Kidney (tissue), 14 donors: Measurements from ENCODE around the gene CSKMT. TPM values are rescaled to one million over a fixed set of nuclear protein-coding genes. Genes with fewer than 3 reads are reported as not detected.
"Not testable (repeated sequence)": the region's sequence is repeated elsewhere in the genome, so short reads cannot be mapped to it uniquely, and the experiment has no call there.

Experiments used
- DNase-seq, 5 donors: peaks; one replicate each; pipeline ENCODE4 v3.0.0-alpha.2; 2013 to 2020
- FAIRE-seq: peaks from 2 replicates; lab custom pipeline; 2012; peaks lifted over from hg19 to GRCh38; lab: Jason Lieb, UNC
- H3K27ac ChIP-seq, 2 donors: one replicate each; pipeline ENCODE4 v1.7.0; 2013; ENCODE audit warnings: low read depth in 2 of 2, low read length in 2 of 2, inconsistent platforms in 1 of 2
- H3K27me3 ChIP-seq: one replicate; pipeline ENCODE4 v1.7.1; 2013; ENCODE audit warnings: low read length, inconsistent platforms; ENCODE audit not compliant: control insufficient read depth, insufficient read depth
- H3K36me3 ChIP-seq, 3 donors: one replicate each; pipeline versions ENCODE4 v1.7.0 to v1.7.1; 2013; ENCODE audit warnings: low read length in 3 of 3, control low read depth in 1 of 3, inconsistent platforms in 1 of 3; ENCODE audit not compliant: insufficient read depth in 3 of 3, control insufficient read depth in 2 of 3
- H3K4me1 ChIP-seq, 3 donors: one replicate each; pipeline versions ENCODE4 v1.7.0 to v1.7.1; 2013; ENCODE audit warnings: low read length in 3 of 3, inconsistent platforms in 1 of 3, low read depth in 1 of 3; ENCODE audit not compliant: control insufficient read depth in 2 of 3, insufficient read depth in 2 of 3
- H3K4me3 ChIP-seq, 3 donors: one replicate each; pipeline versions ENCODE4 v1.7.0 to v1.8.1; 2013; ENCODE audit warnings: low read length in 3 of 3, control low read depth in 1 of 3, inconsistent platforms in 1 of 3
- H3K9ac ChIP-seq, 3 donors: one replicate each; pipeline versions ENCODE4 v1.7.0 to v1.7.1; 2013; ENCODE audit warnings: low read length in 3 of 3, control low read depth in 1 of 3, inconsistent platforms in 1 of 3
- H3K9me3 ChIP-seq, 3 donors: one replicate each; pipeline versions ENCODE4 v1.7.0 to v1.7.1; 2013; ENCODE audit warnings: low read length in 3 of 3, control low read depth in 1 of 3, inconsistent platforms in 1 of 3; ENCODE audit not compliant: control insufficient read depth in 2 of 3, insufficient read depth in 1 of 3
- intact Hi-C: fragments of 100-400 bp; cut with DNase I; formaldehyde crosslinking; loops from one replicate; pipeline ENCODE4 v1.11.1; 2022
- polyA plus RNA-seq: library from polyadenylated mRNA; stranded (reverse); fragments of 350-450 nt; fragmentation: Illumina TruSeq; extraction: RNeasy Lipid Tissue Mini Kit (QIAGEN cat#74804); gene quantifications from one replicate; pipeline ENCODE4 v1.2.3, GENCODE V29; 2014; ENCODE audit warnings: low read depth, low replicate concordance; ENCODE audit not compliant: insufficient read depth
- total RNA-seq: library from RNA; stranded (reverse); fragmentation: NEBNext Ultra II Directional; extraction: Animal tissue kit (Norgen Biotek cat#: 25700); gene quantifications from one replicate; pipeline ENCODE4 v1.2.1, GENCODE V29; 2021
- TF ChIP-seq, protein P1 (sequence below): IDR thresholded peaks from 3 replicates; pipeline ENCODE4 v1.5.1; 2012; ENCODE audit warnings: mild to moderate bottlenecking, moderate library complexity, borderline replicate concordance; ENCODE audit not compliant: insufficient read depth; ENCODE audit errors: extremely low read depth
- donor health status: control.
- donor health status: control.
- donor health status: control.
- donor health status: control.
- donor health status: control.
- donor health status: DM: yes; HTN: yes; CAD: no.
- donor health status: Normal renal cell carcinoma (clear cell type).

Gene CSKMT
- total and polyA plus RNA-seq, 2 donors from 2014 or later = 8.2 to 12.1 TPM

DNA sequence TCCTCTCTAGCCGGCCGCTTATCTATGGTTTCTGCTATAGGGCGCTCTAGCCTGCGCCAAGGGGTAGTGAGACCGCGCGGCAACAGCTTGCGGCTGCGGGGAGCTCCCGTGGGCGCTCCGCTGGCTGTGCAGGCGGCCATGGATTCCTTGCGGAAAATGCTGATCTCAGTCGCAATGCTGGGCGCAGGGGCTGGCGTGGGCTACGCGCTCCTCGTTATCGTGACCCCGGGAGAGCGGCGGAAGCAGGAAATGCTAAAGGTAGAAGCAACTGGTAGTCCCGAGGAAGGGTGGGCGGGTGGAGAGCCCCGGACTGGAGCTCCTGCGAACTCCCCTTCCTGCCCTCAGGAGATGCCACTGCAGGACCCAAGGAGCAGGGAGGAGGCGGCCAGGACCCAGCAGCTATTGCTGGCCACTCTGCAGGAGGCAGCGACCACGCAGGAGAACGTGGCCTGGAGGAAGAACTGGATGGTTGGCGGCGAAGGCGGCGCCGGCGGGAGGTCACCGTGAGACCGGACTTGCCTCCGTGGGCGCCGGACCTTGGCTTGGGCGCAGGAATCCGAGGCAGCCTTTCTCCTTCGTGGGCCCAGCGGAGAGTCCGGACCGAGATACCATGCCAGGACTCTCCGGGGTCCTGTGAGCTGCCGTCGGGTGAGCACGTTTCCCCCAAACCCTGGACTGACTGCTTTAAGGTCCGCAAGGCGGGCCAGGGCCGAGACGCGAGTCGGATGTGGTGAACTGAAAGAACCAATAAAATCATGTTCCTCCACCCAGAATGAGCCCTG is 6.7 kb downstream of the CSKMT start, which contains the start of the genes LBHD1 and UQCC3:
TSS of gene LBHD1 (minus strand) at position 660 of the 782 bp plus-strand sequence. CDS start 2,236 bp downstream, outside the sequence.
TSS of gene UQCC3 (plus strand) at position 66 of the 782 bp plus-strand sequence. CDS start at position 139, 73 bp downstream.
- no peak for FAIRE-seq
- intact Hi-C loops = no loop called here
- no peaks in the 10 kb centered on the region for H3K9me3 ChIP-seq

DNA sequence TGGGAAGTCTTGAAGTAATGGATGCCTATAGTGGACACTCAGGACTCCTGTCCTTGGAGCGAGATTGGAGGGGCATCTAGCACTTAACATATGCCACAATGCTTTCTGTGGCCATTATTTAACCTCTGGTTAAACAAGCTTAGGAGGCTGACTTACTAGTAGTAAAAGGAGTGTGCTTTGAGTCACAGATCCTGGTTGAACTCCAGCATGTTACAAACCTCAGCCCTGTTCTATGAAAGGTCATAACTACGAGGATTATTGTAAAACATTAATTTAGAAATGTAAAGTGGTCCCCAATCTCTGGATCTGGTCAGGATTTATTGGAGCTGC is 8.0 kb downstream of the CSKMT start:
- no peak overlapping the region for H3K27ac ChIP-seq
- intact Hi-C loops = no loop called here
- H3K27me3 ChIP-seq = no peaks in the 10 kb centered on the region
- peaks cover 0 to 5% (median 2%) of the 10 kb centered on the region in 3 donors for H3K36me3 ChIP-seq
- DNase-seq = no peak
- H3K4me1 ChIP-seq = peaks cover 0 to 14% (median 5%) of the 10 kb centered on the region in 3 donors
- no peaks in the 10 kb centered on the region for H3K9me3 ChIP-seq
- peak overlapping the region in 1 of 3 donors; percentile 10 for H3K9ac ChIP-seq
- H3K4me3 ChIP-seq = peak overlapping the region in 1 of 3 donors; percentile 98
- no peak for FAIRE-seq
- TF ChIP-seq, protein P1, sequence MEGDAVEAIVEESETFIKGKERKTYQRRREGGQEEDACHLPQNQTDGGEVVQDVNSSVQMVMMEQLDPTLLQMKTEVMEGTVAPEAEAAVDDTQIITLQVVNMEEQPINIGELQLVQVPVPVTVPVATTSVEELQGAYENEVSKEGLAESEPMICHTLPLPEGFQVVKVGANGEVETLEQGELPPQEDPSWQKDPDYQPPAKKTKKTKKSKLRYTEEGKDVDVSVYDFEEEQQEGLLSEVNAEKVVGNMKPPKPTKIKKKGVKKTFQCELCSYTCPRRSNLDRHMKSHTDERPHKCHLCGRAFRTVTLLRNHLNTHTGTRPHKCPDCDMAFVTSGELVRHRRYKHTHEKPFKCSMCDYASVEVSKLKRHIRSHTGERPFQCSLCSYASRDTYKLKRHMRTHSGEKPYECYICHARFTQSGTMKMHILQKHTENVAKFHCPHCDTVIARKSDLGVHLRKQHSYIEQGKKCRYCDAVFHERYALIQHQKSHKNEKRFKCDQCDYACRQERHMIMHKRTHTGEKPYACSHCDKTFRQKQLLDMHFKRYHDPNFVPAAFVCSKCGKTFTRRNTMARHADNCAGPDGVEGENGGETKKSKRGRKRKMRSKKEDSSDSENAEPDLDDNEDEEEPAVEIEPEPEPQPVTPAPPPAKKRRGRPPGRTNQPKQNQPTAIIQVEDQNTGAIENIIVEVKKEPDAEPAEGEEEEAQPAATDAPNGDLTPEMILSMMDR = no peak

More for the DNA sequence above, 6.7 kb downstream of the CSKMT start, which contains the start of the genes LBHD1 and UQCC3:
- TF ChIP-seq, protein P1 = no peak
- H3K27me3 ChIP-seq = no peaks in the 10 kb centered on the region
- DNase-seq = peak; percentile 85 to 94 (median 91)
- peak within 1 kb of the TSS; percentile 92 to 98 (median 94) for H3K4me3 ChIP-seq
- peak within 1 kb of the TSS; percentile 43 to 94 (median 73) for H3K9ac ChIP-seq
- peaks cover 0 to 2% (median 0%) of the 10 kb centered on the region in 3 donors for H3K36me3 ChIP-seq
- peaks cover 0 to 12% (median 11%) of the 10 kb centered on the region in 3 donors for H3K4me1 ChIP-seq
- H3K27ac ChIP-seq = peak within 1 kb of the TSS; percentile 59 to 88

DNA sequence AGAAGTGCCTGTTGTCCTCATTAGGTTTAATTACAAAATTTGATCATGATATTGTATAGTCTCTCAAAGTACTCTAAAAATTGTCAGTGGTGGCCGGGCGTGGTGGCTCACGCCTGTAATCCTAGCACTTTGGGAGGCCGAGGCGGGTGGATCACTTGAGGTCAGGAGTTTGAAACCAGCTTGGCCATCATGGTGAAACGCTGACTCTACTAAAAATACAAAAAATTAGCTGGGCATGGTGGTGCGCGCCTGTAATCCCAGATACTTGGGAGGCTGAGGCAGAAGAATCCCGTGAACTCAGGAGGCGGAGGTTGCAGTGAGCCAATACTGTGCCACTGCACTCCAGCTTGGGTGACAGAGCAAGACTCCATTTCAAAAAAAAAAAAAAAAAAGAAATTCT is 10.3 kb downstream of the CSKMT start:
- peaks cover 0 to 17% (median 8%) of the 10 kb centered on the region in 3 donors for H3K4me1 ChIP-seq
- not testable (repeated sequence) for DNase-seq

DNA sequence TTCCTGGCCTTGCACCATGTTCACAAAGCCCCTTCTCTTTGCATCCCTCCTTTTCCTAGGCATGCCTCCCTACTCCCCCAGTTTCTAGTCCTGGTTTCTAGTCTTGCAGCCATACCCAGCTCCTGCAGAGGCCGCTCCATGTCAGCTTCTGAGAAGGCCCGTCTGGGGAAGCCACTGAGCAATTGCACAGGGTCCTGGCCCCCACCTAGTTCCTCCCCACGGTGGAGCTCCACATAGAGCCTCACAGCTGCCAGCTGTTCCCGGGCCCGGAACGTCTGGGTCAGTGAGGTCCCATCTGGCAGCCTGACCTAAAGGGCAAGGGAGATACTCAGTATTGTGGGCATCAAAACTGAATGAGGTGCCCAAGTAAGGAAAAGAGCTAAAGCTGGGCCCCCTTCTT is 11.6 kb downstream of the CSKMT start:
- no peak overlapping the region for H3K9ac ChIP-seq
- H3K27ac ChIP-seq = no peak overlapping the region
- no peaks in the 10 kb centered on the region for H3K9me3 ChIP-seq
- no peaks in the 10 kb centered on the region for H3K27me3 ChIP-seq
- peaks cover 0 to 5% (median 2%) of the 10 kb centered on the region in 3 donors for H3K36me3 ChIP-seq
- TF ChIP-seq, protein P1 = no peak
- H3K4me3 ChIP-seq = no peak overlapping the region
- intact Hi-C loops = no loop called here
- no peak for DNase-seq
- H3K4me1 ChIP-seq = peaks cover 0 to 14% (median 8%) of the 10 kb centered on the region in 3 donors
- no peak for FAIRE-seq

More for the DNA sequence above, 10.3 kb downstream of the CSKMT start:
- H3K9me3 ChIP-seq, H3K9ac ChIP-seq, H3K27ac ChIP-seq, H3K4me3 ChIP-seq, H3K27me3 ChIP-seq, H3K36me3 ChIP-seq, FAIRE-seq, intact Hi-C loops: not testable (repeated sequence)
